Loucy (cell line): Measurements from ENCODE around the gene RAB1A.
"Not testable (repeated sequence)": the region's sequence is repeated elsewhere in the genome, so short reads cannot be mapped to it uniquely, and the experiment has no call there.

Experiments used
- EZH2phosphoT487 ChIP-seq: fragments of 200-600 bp; IDR thresholded peaks from 2 replicates; pipeline ENCODE4 v1.6.1; 2018; ENCODE audit warnings: antibody characterized with exemption, mild to moderate bottlenecking, moderate library complexity, borderline replicate concordance
- TF ChIP-seq, protein P1 (sequence below): fragments of 200-600 bp; sonication (generic); conservative IDR thresholded peaks from 2 replicates; pipeline ENCODE4 v1.5.1; 2014; ENCODE audit warnings: mild to moderate bottlenecking, antibody characterized with exemption, low read length

- not testable (repeated sequence) for TF ChIP-seq EZH2phosphoT487
- TF ChIP-seq, protein P1, sequence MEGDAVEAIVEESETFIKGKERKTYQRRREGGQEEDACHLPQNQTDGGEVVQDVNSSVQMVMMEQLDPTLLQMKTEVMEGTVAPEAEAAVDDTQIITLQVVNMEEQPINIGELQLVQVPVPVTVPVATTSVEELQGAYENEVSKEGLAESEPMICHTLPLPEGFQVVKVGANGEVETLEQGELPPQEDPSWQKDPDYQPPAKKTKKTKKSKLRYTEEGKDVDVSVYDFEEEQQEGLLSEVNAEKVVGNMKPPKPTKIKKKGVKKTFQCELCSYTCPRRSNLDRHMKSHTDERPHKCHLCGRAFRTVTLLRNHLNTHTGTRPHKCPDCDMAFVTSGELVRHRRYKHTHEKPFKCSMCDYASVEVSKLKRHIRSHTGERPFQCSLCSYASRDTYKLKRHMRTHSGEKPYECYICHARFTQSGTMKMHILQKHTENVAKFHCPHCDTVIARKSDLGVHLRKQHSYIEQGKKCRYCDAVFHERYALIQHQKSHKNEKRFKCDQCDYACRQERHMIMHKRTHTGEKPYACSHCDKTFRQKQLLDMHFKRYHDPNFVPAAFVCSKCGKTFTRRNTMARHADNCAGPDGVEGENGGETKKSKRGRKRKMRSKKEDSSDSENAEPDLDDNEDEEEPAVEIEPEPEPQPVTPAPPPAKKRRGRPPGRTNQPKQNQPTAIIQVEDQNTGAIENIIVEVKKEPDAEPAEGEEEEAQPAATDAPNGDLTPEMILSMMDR: not testable (repeated sequence)
Measured at GRCh38 chr2:65157856-65158255, 27.9 kb upstream of the RAB1A start.
